HG03066 (cell line): Measurements from ENCODE around the gene INTS1.

Experiments used
- ATAC-seq: cut with Tn5 transposase; IDR thresholded peaks from one replicate; pipeline ENCODE4 v1.9.1; 2021; ENCODE audit warnings: low read depth; ENCODE audit not compliant: unreplicated experiment

Gene INTS1

DNA sequence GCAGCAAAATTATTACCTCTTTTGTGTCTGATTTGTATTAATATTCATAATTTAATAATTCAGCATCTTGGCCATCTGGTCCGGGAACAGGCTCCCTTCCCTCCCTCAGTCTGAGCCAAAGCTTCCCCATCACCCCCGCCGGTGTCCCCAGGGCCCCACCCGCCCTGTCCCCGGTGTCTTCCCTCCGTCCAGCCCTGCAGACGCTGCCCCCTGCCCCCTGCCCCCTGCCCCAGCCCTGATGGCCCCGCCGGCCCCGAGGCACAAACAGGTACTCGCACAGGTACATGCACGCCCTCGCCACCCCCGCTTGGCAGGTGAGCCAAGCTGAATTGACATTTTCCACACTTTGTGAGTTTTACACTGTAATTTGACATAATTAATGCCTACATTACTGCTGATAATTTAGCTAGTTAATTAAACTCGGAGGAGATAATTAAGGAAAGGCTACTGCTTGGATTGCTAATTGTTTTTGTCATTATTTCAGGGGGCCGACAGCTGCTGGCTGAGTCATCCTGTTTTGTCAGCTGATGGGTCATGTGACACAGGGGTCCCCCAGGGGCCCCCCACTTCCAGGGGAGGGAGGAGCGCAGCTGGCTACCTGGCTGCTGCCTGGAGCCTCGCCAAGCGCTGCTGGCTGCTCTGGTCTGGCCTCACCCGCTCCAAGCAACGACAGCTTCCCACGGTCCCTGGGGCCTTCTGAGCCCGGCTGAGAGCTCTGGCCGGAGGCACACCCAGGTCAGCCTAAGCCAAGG is 81.5 kb downstream of the INTS1 start:
- no peak for ATAC-seq

DNA sequence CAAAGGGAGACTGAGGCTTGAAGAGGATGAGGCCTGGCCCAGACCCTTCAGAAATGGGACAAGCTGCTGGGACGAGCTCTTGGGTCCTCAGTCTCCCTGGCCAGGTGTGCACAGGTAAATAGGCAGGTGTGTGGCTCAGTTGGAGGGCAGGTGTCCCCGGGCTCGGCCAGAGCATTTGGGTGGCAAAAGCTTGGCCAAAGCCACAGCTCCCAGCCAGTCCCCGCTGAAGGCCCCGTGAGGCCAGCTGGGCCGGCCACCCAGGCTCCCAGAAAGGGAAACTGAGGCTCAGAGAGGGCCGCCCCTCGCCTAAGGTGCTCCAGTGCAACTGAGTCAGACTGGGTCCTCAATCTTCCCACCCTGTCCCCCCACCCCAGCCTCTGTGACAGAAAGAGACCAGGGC is 82.2 kb downstream of the INTS1 start:
- no peak for ATAC-seq

DNA sequence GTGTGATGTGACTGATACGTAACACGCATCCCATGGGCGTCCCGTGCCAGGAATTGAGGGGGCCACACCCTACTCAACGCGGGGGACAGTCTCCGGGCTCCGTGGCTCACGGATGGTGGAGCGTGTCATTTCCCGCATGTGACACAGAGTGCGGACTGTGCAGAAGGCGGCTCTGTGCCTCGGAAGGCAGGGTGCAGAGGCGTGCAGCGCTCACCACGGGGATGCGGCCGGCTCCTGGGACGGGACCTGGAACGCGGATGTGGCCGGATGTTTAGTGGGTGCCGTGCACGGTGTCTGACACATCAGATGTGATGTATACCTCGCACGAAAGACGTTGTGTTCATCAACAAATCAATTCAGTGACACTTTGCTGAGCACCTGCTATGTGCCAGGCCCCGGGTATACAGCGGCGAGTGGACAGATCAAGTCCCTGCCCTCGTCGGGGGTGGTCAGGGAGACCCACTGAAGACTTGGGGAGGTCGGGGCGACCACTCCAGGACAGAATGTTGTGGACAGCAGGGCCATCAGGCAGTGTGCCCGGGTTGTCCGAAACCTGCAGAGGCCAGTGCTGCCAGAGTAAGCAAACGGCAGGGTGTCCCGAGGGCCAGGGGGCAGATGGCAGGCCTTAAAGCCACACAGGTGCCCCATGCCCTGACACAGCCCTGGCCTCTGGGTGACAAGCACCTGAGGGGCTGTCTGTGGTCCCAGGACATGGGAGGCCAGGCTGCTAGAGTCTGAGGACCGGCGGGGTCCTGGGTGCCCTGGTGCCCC is 83.0 kb downstream of the INTS1 start:
- no peak for ATAC-seq
